Mucosa of descending colon (tissue), 3 donors: ENCODE results near the gene TMEM9B. TPM values are rescaled to one million over a fixed set of nuclear protein-coding genes. Genes with fewer than 3 reads are reported as not detected.

Experiments
- ATAC-seq: fragments of 200-7000 bp; cut with Tn5 transposase; one replicate; pipeline ENCODE4 v1.9.1; 2020; ENCODE audit warnings: mild to moderate bottlenecking, moderate library complexity
- DNase-seq, 3 donors: peaks; one replicate each; pipeline ENCODE4 v3.0.0-alpha.2; 2020
- H3K36me3 ChIP-seq: fragments of 200-600 bp; one replicate; pipeline ENCODE4 v1.8.0; 2021; ENCODE audit warnings: low read depth, mild to moderate bottlenecking
- H3K4me1 ChIP-seq: fragments of 200-600 bp; one replicate; pipeline ENCODE4 v1.8.0; 2021; ENCODE audit warnings: low read depth, mild to moderate bottlenecking
- H3K4me3 ChIP-seq: fragments of 200-600 bp; one replicate; pipeline ENCODE4 v1.8.0; 2021; ENCODE audit warnings: mild to moderate bottlenecking
- H3K9me3 ChIP-seq: fragments of 200-600 bp; one replicate; pipeline ENCODE4 v1.8.0; 2021; ENCODE audit warnings: mild to moderate bottlenecking
- intact Hi-C, 2 donors: fragments of 100-400 bp; cut with DNase I in 1 of 2; cut with micrococcal nuclease in 1 of 2; formaldehyde crosslinking; loops; one replicate each; pipeline versions ENCODE4 v1.11.0 to v1.11.1; 2022; cut with DNase I, micrococcal nuclease
- total RNA-seq, 3 donors: library from RNA; stranded (reverse); fragmentation: NEBNext Ultra II Directional in 2 of 3; extraction: Animal tissue kit (Norgen Biotek cat#: 25700) in 2 of 3; gene quantifications; one replicate each; pipeline versions ENCODE4 v1.2.1 to v1.2.4, GENCODE V29; 2021 to 2023
- TF ChIP-seq, protein P1 (sequence below): fragments of 200-600 bp; IDR thresholded peaks from one replicate; pipeline ENCODE4 v1.8.0; 2022; ENCODE audit warnings: antibody characterized with exemption, mild to moderate bottlenecking
- donor health status: DM: no; HTN: no; CAD: no; lungs with moderate emphysema.
- donor health status: DM: no; HTN: no; CAD: no.
- donor health status: DM: no; HTN: yes; CAD: no.

The TMEM9B gene
- total RNA-seq, 3 donors from 2014 or later: 51.4 to 109 (median 78.4) TPM

GRCh38 chr11:8959546-8960166 lies 4.6 kb downstream of the TMEM9B start:
- TF ChIP-seq, protein P1, sequence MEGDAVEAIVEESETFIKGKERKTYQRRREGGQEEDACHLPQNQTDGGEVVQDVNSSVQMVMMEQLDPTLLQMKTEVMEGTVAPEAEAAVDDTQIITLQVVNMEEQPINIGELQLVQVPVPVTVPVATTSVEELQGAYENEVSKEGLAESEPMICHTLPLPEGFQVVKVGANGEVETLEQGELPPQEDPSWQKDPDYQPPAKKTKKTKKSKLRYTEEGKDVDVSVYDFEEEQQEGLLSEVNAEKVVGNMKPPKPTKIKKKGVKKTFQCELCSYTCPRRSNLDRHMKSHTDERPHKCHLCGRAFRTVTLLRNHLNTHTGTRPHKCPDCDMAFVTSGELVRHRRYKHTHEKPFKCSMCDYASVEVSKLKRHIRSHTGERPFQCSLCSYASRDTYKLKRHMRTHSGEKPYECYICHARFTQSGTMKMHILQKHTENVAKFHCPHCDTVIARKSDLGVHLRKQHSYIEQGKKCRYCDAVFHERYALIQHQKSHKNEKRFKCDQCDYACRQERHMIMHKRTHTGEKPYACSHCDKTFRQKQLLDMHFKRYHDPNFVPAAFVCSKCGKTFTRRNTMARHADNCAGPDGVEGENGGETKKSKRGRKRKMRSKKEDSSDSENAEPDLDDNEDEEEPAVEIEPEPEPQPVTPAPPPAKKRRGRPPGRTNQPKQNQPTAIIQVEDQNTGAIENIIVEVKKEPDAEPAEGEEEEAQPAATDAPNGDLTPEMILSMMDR: peak; percentile 27
- no peaks in the 10 kb centered on the region for H3K9me3 ChIP-seq
- no peaks in the 10 kb centered on the region for H3K36me3 ChIP-seq
- H3K4me1 ChIP-seq: peaks cover 23% of the 10 kb centered on the region
- ATAC-seq (peak; percentile 29), DNase-seq (peak in 1 of 3 donors; percentile 61)
- intact Hi-C loops: no loop called here
- no peak overlapping the region for H3K4me3 ChIP-seq

- intact Hi-C loops: no loop called here
- TF ChIP-seq, protein P1: no peak
- H3K9me3 ChIP-seq: no peaks in the 10 kb centered on the region
- ATAC-seq (no peak), DNase-seq (no peak)
- H3K36me3 ChIP-seq: no peaks in the 10 kb centered on the region
- peaks cover 11% of the 10 kb centered on the region for H3K4me1 ChIP-seq
- no peak overlapping the region for H3K4me3 ChIP-seq
Observed at GRCh38 chr11:8956860-8957259, 7.4 kb downstream of the TMEM9B start.

DNA sequence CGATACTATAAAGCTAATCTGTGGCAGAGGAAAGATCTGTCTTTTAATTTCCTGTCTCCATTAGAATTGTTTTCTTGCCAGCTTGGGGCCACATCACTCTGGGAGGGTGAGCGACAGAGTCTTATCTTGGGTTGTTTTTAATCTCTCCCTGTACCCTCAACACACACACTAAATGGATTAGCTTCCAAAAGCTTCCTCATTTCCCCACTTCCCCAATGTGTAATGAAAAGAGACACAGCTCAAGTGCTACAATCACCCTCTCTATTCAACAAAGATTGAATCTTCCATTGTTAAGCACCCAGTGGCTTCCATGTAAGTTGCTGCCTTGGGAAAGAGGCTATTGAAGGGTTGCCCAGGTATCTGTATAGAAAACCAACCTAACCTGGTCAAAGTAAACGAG lies 15.4 kb downstream of the TMEM9B start:
- no peaks in the 10 kb centered on the region for H3K36me3 ChIP-seq
- no peak for ATAC-seq
- no peaks in the 10 kb centered on the region for H3K9me3 ChIP-seq
- TF ChIP-seq, protein P1: no peak
- DNase-seq: no peak
- intact Hi-C loops: no loop called here
- no peaks in the 10 kb centered on the region for H3K4me1 ChIP-seq
- no peak overlapping the region for H3K4me3 ChIP-seq

DNA sequence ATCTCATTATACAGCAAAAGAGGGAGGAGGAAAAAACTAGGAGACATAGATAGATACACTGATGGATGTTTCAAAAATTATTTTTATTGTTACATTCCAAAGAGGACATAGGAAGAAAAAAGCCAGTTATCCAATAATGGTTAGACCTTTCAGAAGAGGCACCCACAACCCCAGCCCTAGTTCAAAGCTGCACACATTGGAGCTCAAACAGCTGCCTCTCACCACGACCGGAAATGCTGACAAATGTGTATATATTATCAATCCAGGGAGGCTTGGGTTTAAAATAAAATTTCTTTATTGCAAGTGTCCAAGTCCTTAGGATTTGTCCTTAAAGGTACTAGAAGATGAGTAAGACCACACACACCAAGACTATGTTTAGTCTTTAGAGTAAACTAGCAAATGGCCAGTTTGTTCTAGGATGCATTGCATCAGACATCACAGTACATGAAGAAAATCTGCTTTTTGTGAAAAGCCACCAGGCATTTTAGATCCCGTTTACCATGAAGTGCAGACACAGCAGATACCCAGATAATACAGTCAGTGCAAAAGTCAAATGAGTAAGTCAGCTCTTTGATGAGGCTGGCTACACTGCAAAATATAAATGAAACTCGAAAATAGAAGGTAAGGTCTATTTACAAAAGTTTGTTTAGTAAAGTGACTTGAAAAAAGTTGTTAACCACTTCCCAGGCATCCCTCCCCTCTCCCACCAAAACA lies 16.9 kb downstream of the TMEM9B start:
- no peak for ATAC-seq
- TF ChIP-seq, protein P1: no peak
- intact Hi-C loops: no loop called here
- Histone ChIP-seq H3K4me3 (no peak overlapping the region), H3K9me3 (no peaks in the 10 kb centered on the region), H3K36me3 (no peaks in the 10 kb centered on the region), H3K4me1 (no peaks in the 10 kb centered on the region)
- no peak for DNase-seq

DNA sequence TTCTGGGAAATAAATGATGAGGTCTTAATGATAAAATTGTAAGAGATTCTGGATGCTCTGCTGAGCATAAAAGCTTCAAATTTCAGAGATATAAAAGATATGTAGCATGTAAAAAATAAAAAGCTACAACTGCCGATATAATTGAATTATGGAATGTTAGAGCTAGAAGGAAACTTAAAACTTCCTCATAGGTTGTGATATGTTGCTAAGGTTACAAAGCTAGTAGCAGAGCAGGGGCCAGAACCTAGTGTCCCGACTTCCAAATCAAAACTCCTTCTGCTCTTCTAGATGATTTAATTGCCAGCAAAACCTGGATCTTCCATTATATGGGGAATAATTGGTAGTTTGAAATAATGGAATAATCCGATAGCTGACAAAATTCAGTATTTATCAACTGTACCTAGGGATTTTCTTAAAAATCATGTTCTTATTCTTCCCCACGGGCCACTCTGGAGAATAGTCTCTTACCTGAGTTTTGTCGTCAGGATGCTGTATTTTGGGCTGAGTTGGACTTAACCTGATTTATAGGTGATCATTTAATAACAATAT lies 21.6 kb downstream of the TMEM9B start, which contains the start of gene ASCL3:
Gene ASCL3, minus strand, starts transcription at position 499 of the 549 bp plus-strand sequence. CDS start 4,855 bp downstream, outside the sequence.
- H3K4me1 ChIP-seq: no peaks in the 10 kb centered on the region
- ATAC-seq (no peak), DNase-seq (no peak)
- H3K9me3 ChIP-seq: no peaks in the 10 kb centered on the region
- H3K4me3 ChIP-seq: no peak within 1 kb of the TSS
- no peaks in the 10 kb centered on the region for H3K36me3 ChIP-seq
- intact Hi-C loops: no loop called here
- TF ChIP-seq, protein P1: no peak
